ENCODE measurements around the gene ST3GAL6. TPM values are rescaled to one million over a fixed set of nuclear protein-coding genes. Genes with fewer than 3 reads are reported as not detected.

Gene ST3GAL6
- total and polyA plus RNA-seq, 7 donors, result 2.4 to 11.8 (median 3.9) TPM

DNA sequence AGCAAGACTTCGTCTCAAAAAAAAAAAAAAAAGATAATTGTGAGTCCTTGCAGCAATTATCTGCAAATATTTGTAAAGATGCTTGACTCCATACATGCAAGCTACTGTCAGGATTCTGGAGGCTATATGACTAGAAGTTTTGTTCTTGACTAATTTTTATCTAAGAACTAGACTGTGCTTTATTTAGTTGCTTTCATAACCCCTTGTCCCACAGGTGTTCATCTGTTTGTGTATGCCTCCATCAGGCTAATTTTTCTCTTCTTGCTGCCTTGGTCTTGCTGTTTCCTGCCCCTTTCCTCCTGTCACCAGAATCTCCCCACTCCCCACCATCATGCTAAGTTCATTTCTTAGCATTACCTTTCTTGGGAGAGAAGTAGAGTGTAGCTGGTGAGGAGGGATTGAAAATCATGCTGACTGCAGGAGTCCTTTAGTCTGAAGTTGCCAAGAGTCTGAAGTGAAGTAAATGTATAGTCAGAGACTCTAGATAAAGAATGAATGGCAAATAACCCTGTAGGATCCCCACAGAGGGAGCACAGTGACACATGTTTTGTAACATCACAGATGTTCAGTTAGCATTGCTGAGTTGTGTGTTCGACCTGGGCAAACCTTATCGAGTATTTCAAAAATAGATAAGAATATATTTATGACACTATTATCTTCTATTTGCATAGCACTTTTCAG is 12.5 kb downstream of the ST3GAL6 start:
- no peaks in the 10 kb centered on the region for H3K27me3 ChIP-seq
- no peaks in the 10 kb centered on the region for H3K9me3 ChIP-seq
- no peak for DNase-seq
- intact Hi-C loops (cut with DNase I), result no loop called here
- no peaks in the 10 kb centered on the region for H3K36me3 ChIP-seq
- H3K4me3 ChIP-seq, result no peak overlapping the region
- TF ChIP-seq POLR2AphosphoS5 (IDR thresholded peaks at IDR 0.05) (no peak), POLR2A (IDR thresholded peaks at IDR 0.05) (no peak), EP300 (IDR thresholded peaks at IDR 0.05) (no peak)
- TF ChIP-seq, protein P1, sequence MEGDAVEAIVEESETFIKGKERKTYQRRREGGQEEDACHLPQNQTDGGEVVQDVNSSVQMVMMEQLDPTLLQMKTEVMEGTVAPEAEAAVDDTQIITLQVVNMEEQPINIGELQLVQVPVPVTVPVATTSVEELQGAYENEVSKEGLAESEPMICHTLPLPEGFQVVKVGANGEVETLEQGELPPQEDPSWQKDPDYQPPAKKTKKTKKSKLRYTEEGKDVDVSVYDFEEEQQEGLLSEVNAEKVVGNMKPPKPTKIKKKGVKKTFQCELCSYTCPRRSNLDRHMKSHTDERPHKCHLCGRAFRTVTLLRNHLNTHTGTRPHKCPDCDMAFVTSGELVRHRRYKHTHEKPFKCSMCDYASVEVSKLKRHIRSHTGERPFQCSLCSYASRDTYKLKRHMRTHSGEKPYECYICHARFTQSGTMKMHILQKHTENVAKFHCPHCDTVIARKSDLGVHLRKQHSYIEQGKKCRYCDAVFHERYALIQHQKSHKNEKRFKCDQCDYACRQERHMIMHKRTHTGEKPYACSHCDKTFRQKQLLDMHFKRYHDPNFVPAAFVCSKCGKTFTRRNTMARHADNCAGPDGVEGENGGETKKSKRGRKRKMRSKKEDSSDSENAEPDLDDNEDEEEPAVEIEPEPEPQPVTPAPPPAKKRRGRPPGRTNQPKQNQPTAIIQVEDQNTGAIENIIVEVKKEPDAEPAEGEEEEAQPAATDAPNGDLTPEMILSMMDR (IDR thresholded peaks at IDR 0.05), result no peak
- peaks cover 0 to 6% (median 0%) of the 10 kb centered on the region in 4 donors for H3K4me1 ChIP-seq
- WGBS, 2 donors, result 83 to 88% methylated on average over 3 of the region's 3 CpGs
- no peak overlapping the region for H3K27ac ChIP-seq

GRCh38 chr3:98776140-98776493 is 13.0 kb downstream of the ST3GAL6 start:
- no peak for DNase-seq
- TF ChIP-seq POLR2AphosphoS5 (IDR thresholded peaks at IDR 0.05) (no peak), POLR2A (IDR thresholded peaks at IDR 0.05) (no peak), EP300 (IDR thresholded peaks at IDR 0.05) (no peak)
- TF ChIP-seq, protein P1 (IDR thresholded peaks at IDR 0.05), result no peak
- intact Hi-C loops (cut with DNase I), result no loop called here
- no peaks in the 10 kb centered on the region for H3K36me3 ChIP-seq
- H3K4me3 ChIP-seq, result no peak overlapping the region
- no peaks in the 10 kb centered on the region for H3K9me3 ChIP-seq
- H3K27ac ChIP-seq, result no peak overlapping the region
- H3K4me1 ChIP-seq, result peaks cover 0 to 6% (median 0%) of the 10 kb centered on the region in 4 donors
- H3K27me3 ChIP-seq, result no peaks in the 10 kb centered on the region

GRCh38 chr3:98777286-98777685 is 14.1 kb downstream of the ST3GAL6 start:
- 36 to 76% methylated on average over 2 of the region's 2 CpGs for WGBS, 2 donors
- intact Hi-C loops (cut with DNase I), result no loop called here
- no peaks in the 10 kb centered on the region for H3K9me3 ChIP-seq
- H3K4me3 ChIP-seq, result no peak overlapping the region
- TF ChIP-seq EP300 (IDR thresholded peaks at IDR 0.05) (no peak), POLR2AphosphoS5 (IDR thresholded peaks at IDR 0.05) (no peak), POLR2A (IDR thresholded peaks at IDR 0.05) (no peak)
- TF ChIP-seq, protein P1 (IDR thresholded peaks at IDR 0.05), result no peak
- no peaks in the 10 kb centered on the region for H3K36me3 ChIP-seq
- no peak overlapping the region for H3K27ac ChIP-seq
- H3K27me3 ChIP-seq, result no peaks in the 10 kb centered on the region
- no peak for DNase-seq
- H3K4me1 ChIP-seq, result peaks cover 0 to 6% (median 0%) of the 10 kb centered on the region in 4 donors

- Histone ChIP-seq H3K4me1 (peaks cover 0 to 6% (median 0%) of the 10 kb centered on the region in 4 donors), H3K27ac (peak overlapping the region in 2 of 4 donors; percentile 8 to 39)
- intact Hi-C loops (cut with DNase I), result no loop called here
These were observed 14.7 kb downstream of the ST3GAL6 start for GRCh38 chr3:98777801-98778220.

More at GRCh38 chr3:98777801-98778220, 14.7 kb downstream of the ST3GAL6 start:
- Histone ChIP-seq H3K4me3 (no peak overlapping the region), H3K27me3 (no peaks in the 10 kb centered on the region), H3K9me3 (no peaks in the 10 kb centered on the region), H3K36me3 (no peaks in the 10 kb centered on the region)
- TF ChIP-seq EP300 (IDR thresholded peaks at IDR 0.05), result no peak
- TF ChIP-seq, protein P1 (IDR thresholded peaks at IDR 0.05), result no peak
- TF ChIP-seq POLR2AphosphoS5 (IDR thresholded peaks at IDR 0.05), result no peak
- no peak for TF ChIP-seq POLR2A (IDR thresholded peaks at IDR 0.05)
- DNase-seq, result no peak

Measured in sigmoid colon (tissue), 7 donors.